ENCODE results near the gene EOLA2.
"Not testable (repeated sequence)": the region's sequence is repeated elsewhere in the genome, so short reads cannot be mapped to it uniquely, and the experiment has no call there.

DNA sequence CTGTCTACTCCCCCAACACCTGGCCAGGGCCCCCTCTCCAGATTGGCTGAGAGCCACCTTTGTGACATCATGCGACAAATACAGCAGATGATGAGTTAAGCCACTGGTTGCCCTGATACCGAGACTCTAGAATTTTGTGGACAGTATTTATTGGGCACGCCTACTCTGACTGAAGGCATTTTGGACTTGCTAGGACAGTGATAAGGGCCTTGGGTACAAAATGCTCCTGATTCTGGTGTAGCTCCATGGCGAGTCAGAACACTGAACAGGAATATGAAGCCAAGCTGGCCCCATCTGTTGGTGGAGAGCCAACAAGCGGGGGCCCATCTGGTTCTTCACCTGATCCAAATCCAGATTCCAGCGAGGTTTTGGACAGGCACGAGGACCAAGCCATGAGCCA, 8.9 kb downstream of the EOLA2 start, which contains the start of gene HSFX4:
- not testable (repeated sequence) for TF ChIP-seq MYC (IDR thresholded peaks at IDR 0.05; ENCODE audit: borderline replicate concordance, low read length); POLR2A (IDR thresholded peaks at IDR 0.05; ENCODE audit: low read length); NPAS2 (CRISPR knock-in tag; IDR thresholded peaks at IDR 0.05; ENCODE audit: borderline replicate concordance)
- TF ChIP-seq, protein P1, sequence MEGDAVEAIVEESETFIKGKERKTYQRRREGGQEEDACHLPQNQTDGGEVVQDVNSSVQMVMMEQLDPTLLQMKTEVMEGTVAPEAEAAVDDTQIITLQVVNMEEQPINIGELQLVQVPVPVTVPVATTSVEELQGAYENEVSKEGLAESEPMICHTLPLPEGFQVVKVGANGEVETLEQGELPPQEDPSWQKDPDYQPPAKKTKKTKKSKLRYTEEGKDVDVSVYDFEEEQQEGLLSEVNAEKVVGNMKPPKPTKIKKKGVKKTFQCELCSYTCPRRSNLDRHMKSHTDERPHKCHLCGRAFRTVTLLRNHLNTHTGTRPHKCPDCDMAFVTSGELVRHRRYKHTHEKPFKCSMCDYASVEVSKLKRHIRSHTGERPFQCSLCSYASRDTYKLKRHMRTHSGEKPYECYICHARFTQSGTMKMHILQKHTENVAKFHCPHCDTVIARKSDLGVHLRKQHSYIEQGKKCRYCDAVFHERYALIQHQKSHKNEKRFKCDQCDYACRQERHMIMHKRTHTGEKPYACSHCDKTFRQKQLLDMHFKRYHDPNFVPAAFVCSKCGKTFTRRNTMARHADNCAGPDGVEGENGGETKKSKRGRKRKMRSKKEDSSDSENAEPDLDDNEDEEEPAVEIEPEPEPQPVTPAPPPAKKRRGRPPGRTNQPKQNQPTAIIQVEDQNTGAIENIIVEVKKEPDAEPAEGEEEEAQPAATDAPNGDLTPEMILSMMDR (IDR thresholded peaks at IDR 0.05) = not testable (repeated sequence)
- TF ChIP-seq, protein P2, sequence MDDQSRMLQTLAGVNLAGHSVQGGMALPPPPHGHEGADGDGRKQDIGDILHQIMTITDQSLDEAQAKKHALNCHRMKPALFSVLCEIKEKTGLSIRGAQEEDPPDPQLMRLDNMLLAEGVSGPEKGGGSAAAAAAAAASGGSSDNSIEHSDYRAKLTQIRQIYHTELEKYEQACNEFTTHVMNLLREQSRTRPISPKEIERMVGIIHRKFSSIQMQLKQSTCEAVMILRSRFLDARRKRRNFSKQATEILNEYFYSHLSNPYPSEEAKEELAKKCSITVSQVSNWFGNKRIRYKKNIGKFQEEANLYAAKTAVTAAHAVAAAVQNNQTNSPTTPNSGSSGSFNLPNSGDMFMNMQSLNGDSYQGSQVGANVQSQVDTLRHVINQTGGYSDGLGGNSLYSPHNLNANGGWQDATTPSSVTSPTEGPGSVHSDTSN (IDR thresholded peaks at IDR 0.05) = not testable (repeated sequence)
